ENCODE measurements around the gene IFFO2. TPM values are rescaled to one million over a fixed set of nuclear protein-coding genes. Genes with fewer than 3 reads are reported as not detected.

The IFFO2 gene
- total and polyA plus RNA-seq, 2 of the 8 experiments (the other 6 are each of a cell fraction or from before 2014, with no cell fraction given), result 6.6 to 10.4 TPM

DNA sequence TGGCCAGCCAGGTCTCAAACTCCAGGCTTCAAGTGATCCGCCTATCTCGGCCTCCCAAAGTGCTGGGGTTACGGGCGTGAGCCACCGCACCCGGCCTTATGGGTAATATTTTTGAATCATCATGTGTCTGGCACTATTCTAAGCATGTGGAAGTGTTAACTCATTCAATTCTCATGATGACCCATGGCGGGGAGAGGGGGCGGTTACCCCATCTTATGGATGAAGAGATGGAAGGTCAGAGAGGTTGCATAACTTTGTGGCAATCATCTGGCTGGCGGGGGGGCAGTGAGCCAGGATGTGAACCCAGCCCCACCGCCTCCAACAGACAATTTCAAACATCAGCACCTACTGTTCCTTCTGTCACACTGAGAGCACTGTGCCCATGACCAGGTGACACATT, 85.5 kb downstream of the IFFO2 start:
- ChIA-PET POLR2A (ENCODE audit: partially characterized antibody) (interaction anchor here (1.0 kb wide), 1 partner anchor 32 kb away, joined by 3 read pairs; the partner anchor contains the start of gene ALDH4A1), CTCF (ENCODE audit: partially characterized antibody) (interaction anchor here (1.0 to 4.3 kb wide), 4 partner anchors 10 to 50 kb away, joined by 3 to 16 read pairs (median 6); partner anchors contain the start of gene TAS1R2)
- no peak overlapping the region for H2BK5ac ChIP-seq (ENCODE audit: low read depth, low read length)
- H3K56ac ChIP-seq (replicated peaks; ENCODE audit: insufficient read length, low read depth, low read length), result no peak overlapping the region
- H4K5ac ChIP-seq (ENCODE audit: insufficient read length, low read depth, low read length), result no peak overlapping the region
- H2BK12ac ChIP-seq (ENCODE audit: low read depth, low read length), result no peak overlapping the region
- no peak overlapping the region for H3K23ac ChIP-seq (ENCODE audit: insufficient read length)
- no peak overlapping the region for H4K8ac ChIP-seq (ENCODE audit: extremely low read depth, insufficient read depth, low read length)
- no peak overlapping the region for H3K4me2 ChIP-seq (ENCODE audit: insufficient read depth in 1 of 2, low read depth in 2 of 2, low read length in 2 of 2)
- H3K79me1 ChIP-seq (ENCODE audit: low read depth, low read length), result no peaks in the 10 kb centered on the region
- H3K23me2 ChIP-seq (ENCODE audit: low read depth, low read length), result no peaks in the 10 kb centered on the region
- H2BK20ac ChIP-seq (ENCODE audit: low read length), result no peak overlapping the region
- no peak for FAIRE-seq
- no peak overlapping the region for H2AFZ ChIP-seq (ENCODE audit: low read length)
- WGBS, 2 experiments (ENCODE audit: extremely low coverage in 1 of 2, insufficient coverage in 1 of 2, insufficient read length in 1 of 2, insufficient replicate concordance in 2 of 2, low coverage in 1 of 2, low lambda C conversion rate in 2 of 2, missing lambda C conversion rate in 1 of 2), result 90% methylated on average over 10 of the region's 10 CpGs; no CpG with 5 or more reads in 1 of the 2 experiments
- no peak overlapping the region for H4K91ac ChIP-seq (replicated peaks; ENCODE audit: insufficient read length, low read length)
- no peak overlapping the region for H3K4me3 ChIP-seq (ENCODE audit: extremely low read depth in 1 of 4, insufficient read depth in 2 of 4, low read depth in 3 of 4, low read length in 4 of 4)
- no peak overlapping the region for H3K18ac ChIP-seq (ENCODE audit: extremely low read depth, low read length)
- H3K79me2 ChIP-seq (ENCODE audit: control insufficient read depth in 1 of 2, insufficient read depth in 2 of 2, low read length in 2 of 2), result no peaks in the 10 kb centered on the region
- no peak overlapping the region for H3K14ac ChIP-seq (ENCODE audit: insufficient read length)
- no peaks in the 10 kb centered on the region; a peak in 2 of 8 replicates for H3K36me3 ChIP-seq (ENCODE audit: control insufficient read depth in 2 of 4, insufficient read depth in 4 of 4, low read length in 3 of 4)
- no peak overlapping the region for H2BK15ac ChIP-seq (ENCODE audit: low read length)
- H3K9me3 ChIP-seq (ENCODE audit: insufficient read depth in 2 of 2, low read depth in 1 of 2, low read length in 1 of 2), result no peaks in the 10 kb centered on the region
- H3K4ac ChIP-seq (replicated peaks; ENCODE audit: insufficient read length, low read depth, low read length), result no peak overlapping the region
- no peak overlapping the region for H3K9ac ChIP-seq (replicated peaks in 1 of 4; ENCODE audit: extremely low read depth in 1 of 4, low read depth in 3 of 4, low read length in 3 of 4)
- no peak overlapping the region for H3K27ac ChIP-seq (ENCODE audit: low read depth, low read length)
- H4K20me1 ChIP-seq (replicated peaks in 1 of 2; ENCODE audit: control insufficient read depth in 1 of 2, insufficient read depth in 2 of 2, low read length in 2 of 2), result peaks cover 2 to 4% of the 10 kb centered on the region in 2 experiments
- no peak overlapping the region for H2BK120ac ChIP-seq (replicated peaks; ENCODE audit: low read depth, low read length)
- no peak overlapping the region for H2AK5ac ChIP-seq (ENCODE audit: low read depth, low read length)
- no peak for DNase-seq (ENCODE audit: low read depth in 1 of 2, low spot score in 2 of 2)
- H3K4me1 ChIP-seq (replicated peaks in 1 of 4; ENCODE audit: control insufficient read depth in 3 of 4, insufficient read depth in 4 of 4, low read length in 3 of 4), result no peaks in the 10 kb centered on the region
- H3K27me3 ChIP-seq (replicated peaks in 1 of 4; ENCODE audit: control insufficient read depth in 3 of 4, extremely low read depth in 1 of 4, insufficient read depth in 3 of 4, low read length in 3 of 4), result no peaks in the 10 kb centered on the region
- TF ChIP-seq SRF (IDR thresholded peaks at IDR 0.05; ENCODE audit: low read depth, low read length), result no peak
- TF ChIP-seq, protein P1, sequence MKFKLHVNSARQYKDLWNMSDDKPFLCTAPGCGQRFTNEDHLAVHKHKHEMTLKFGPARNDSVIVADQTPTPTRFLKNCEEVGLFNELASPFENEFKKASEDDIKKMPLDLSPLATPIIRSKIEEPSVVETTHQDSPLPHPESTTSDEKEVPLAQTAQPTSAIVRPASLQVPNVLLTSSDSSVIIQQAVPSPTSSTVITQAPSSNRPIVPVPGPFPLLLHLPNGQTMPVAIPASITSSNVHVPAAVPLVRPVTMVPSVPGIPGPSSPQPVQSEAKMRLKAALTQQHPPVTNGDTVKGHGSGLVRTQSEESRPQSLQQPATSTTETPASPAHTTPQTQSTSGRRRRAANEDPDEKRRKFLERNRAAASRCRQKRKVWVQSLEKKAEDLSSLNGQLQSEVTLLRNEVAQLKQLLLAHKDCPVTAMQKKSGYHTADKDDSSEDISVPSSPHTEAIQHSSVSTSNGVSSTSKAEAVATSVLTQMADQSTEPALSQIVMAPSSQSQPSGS (IDR thresholded peaks at IDR 0.05; ENCODE audit: low read length), result no peak
- TF ChIP-seq TCF12 (IDR thresholded peaks at IDR 0.05; ENCODE audit: low read depth, low read length), result no peak
- TF ChIP-seq RBBP5 (IDR thresholded peaks at IDR 0.05; ENCODE audit: borderline replicate concordance, low read depth, low read length), result no peak
- TF ChIP-seq SIN3A (conservative IDR thresholded peaks at IDR 0.05 in 1 of 2, IDR thresholded peaks at IDR 0.05 in 1 of 2; ENCODE audit: low read depth in 1 of 2, low read length in 2 of 2), result no peak
- no peak for TF ChIP-seq YY1 (IDR thresholded peaks at IDR 0.05; ENCODE audit: low read depth, low read length)
- no peak for TF ChIP-seq JUN (IDR thresholded peaks at IDR 0.05; ENCODE audit: low read depth, low read length)
- TF ChIP-seq JUND (IDR thresholded peaks at IDR 0.05; ENCODE audit: low read length), result no peak
- TF ChIP-seq, protein P2, sequence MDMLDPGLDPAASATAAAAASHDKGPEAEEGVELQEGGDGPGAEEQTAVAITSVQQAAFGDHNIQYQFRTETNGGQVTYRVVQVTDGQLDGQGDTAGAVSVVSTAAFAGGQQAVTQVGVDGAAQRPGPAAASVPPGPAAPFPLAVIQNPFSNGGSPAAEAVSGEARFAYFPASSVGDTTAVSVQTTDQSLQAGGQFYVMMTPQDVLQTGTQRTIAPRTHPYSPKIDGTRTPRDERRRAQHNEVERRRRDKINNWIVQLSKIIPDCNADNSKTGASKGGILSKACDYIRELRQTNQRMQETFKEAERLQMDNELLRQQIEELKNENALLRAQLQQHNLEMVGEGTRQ (IDR thresholded peaks at IDR 0.05; ENCODE audit: low read length), result no peak
- TF ChIP-seq TEAD4 (IDR thresholded peaks at IDR 0.05; ENCODE audit: low read depth, low read length), result no peak
- TF ChIP-seq GTF2F1 (IDR thresholded peaks at IDR 0.05; ENCODE audit: borderline replicate concordance, low read depth, low read length), result no peak
- TF ChIP-seq ZNF274 (IDR thresholded peaks at IDR 0.05; ENCODE audit: borderline replicate concordance, extremely low read depth, low read length), result no peak
